Neural progenitor cell (in vitro differentiated cells): ENCODE results near the gene LIPC.

Source experiments
- EZH2 ChIP-seq: fragments of 200-600 bp; sonication (generic); IDR thresholded peaks from 2 replicates; pipeline ENCODE4 v1.6.1; 2017; ENCODE audit warnings: antibody characterized with exemption, mild to moderate bottlenecking, moderate library complexity
- EZH2phosphoT487 ChIP-seq: fragments of 200-600 bp; sonication (generic); IDR thresholded peaks from 2 replicates; pipeline ENCODE4 v1.6.1; 2017; ENCODE audit warnings: antibody characterized with exemption
- TF ChIP-seq, protein P1 (sequence below): fragments of 200-600 bp; sonication (generic); IDR thresholded peaks from 2 replicates; pipeline ENCODE4 v1.5.1; 2017; ENCODE audit warnings: antibody characterized with exemption, mild to moderate bottlenecking

DNA sequence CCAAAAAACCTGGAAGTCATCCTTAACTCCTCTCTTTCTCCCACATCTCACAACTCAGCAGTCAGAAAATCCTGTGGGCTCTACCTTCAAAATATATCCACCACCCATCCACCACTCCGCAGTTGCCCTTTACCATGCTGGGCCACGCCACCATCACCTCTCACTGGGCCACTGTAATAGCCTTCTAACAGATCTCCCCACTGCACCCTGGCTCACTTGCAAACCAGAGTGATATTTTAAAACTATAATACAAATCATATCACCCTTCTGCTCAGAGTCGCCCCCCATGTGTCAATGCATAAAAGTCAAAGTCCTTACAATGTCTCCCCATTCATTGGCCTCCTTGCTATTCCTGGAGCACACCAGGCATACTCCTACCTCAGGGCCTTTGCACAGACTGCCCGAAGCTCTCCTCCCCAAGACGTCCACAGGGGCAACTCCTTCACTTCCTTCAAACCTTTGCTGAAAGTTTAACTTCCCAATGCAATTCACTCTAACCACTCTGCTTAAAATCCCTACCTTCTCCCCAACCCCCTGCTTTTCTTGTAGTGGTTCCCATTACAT lies 1.5 kb upstream of the LIPC start:
- TF ChIP-seq, protein P1, sequence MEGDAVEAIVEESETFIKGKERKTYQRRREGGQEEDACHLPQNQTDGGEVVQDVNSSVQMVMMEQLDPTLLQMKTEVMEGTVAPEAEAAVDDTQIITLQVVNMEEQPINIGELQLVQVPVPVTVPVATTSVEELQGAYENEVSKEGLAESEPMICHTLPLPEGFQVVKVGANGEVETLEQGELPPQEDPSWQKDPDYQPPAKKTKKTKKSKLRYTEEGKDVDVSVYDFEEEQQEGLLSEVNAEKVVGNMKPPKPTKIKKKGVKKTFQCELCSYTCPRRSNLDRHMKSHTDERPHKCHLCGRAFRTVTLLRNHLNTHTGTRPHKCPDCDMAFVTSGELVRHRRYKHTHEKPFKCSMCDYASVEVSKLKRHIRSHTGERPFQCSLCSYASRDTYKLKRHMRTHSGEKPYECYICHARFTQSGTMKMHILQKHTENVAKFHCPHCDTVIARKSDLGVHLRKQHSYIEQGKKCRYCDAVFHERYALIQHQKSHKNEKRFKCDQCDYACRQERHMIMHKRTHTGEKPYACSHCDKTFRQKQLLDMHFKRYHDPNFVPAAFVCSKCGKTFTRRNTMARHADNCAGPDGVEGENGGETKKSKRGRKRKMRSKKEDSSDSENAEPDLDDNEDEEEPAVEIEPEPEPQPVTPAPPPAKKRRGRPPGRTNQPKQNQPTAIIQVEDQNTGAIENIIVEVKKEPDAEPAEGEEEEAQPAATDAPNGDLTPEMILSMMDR, result no peak
- no peak for TF ChIP-seq EZH2
- TF ChIP-seq EZH2phosphoT487, result no peak
